HCT116 (cell line): ENCODE data around the gene HHATL. TPM values are rescaled to one million over a fixed set of nuclear protein-coding genes. Genes with fewer than 3 reads are reported as not detected.

Source experiments
- ATAC-seq: fragments of 200-7000 bp; cut with Tn5 transposase; 2 replicates; pipeline ENCODE4 v1.9.1; 2020; ENCODE audit warnings: mild to moderate bottlenecking, moderate library complexity
- BruUV-seq: library from RNA; stranded (reverse); fragments of 400-500 nt; replicated peaks from 2 replicates; lab custom pipeline; 2021; lab: Mats Ljungman, UMichigan
- CTCF ChIA-PET: fragments of 300-600 bp; sonication (Branson Sonifier 250); formaldehyde crosslinking; loops from one replicate; lab custom pipeline; 2021; ENCODE audit warnings: antibody characterized with exemption; lab: Charles Lee
- POLR2A ChIA-PET: fragments of 300-600, 350-600 bp; sonication (Branson Sonifier 250); formaldehyde crosslinking; loops from one replicate; lab custom pipeline; 2021; ENCODE audit warnings: antibody characterized with exemption; lab: Charles Lee
- RAD21 ChIA-PET, 2 experiments: fragments of 300-600 bp; sonication (Branson Sonifier 250); formaldehyde crosslinking; loops; one replicate each; lab custom pipeline; 2023; ENCODE audit warnings: low total read pairs in 2 of 2; ENCODE audit not compliant: uncharacterized antibody in 2 of 2, unreplicated experiment in 2 of 2, low non-redundant PET in 1 of 2; lab: Charles Lee
- DNase-seq: peaks from one replicate; pipeline ENCODE4 v3.0.0-alpha.2; 2010; ENCODE audit warnings: low read depth, low spot score
- H2AFZ ChIP-seq: fragments of 200-600 bp; shearing (Covaris generic), sonication (generic); 2 replicates; pipeline ENCODE4 v1.6.1; 2017; ENCODE audit warnings: low read depth, mixed run types, mixed read lengths, antibody characterized with exemption, low read length; ENCODE audit not compliant: poor library complexity, severe bottlenecking
- H3K27ac ChIP-seq: 2 replicates; pipeline ENCODE4 v1.5.1; 2012; ENCODE audit warnings: low read depth, low read length
- H3K27me3 ChIP-seq: fragments of 200-600 bp; sonication (generic); 2 replicates; pipeline ENCODE4 v1.6.1; 2016; ENCODE audit warnings: mixed run types, low read length, mixed read lengths; ENCODE audit not compliant: insufficient read depth
- H3K36me3 ChIP-seq, 2 experiments: fragments of 200-500 bp in 1 of 2; fragments of 200-600 bp in 1 of 2; sonication (Bioruptor generic) in 1 of 2; sonication (generic) in 1 of 2; 2 replicates each; pipeline versions ENCODE4 v1.5.1 to v1.6.1; 2014 to 2016; ENCODE audit warnings: low read length in 2 of 2, inconsistent platforms in 1 of 2, mixed read lengths in 1 of 2, mixed run types in 1 of 2; ENCODE audit not compliant: insufficient read depth in 2 of 2, control insufficient read depth in 1 of 2
- H3K4me1 ChIP-seq, 2 experiments: fragments of 200-600 bp in 1 of 2; sonication (generic) in 1 of 2; 2 replicates each; pipeline versions ENCODE4 v1.5.1 to v1.6.1; 2012 to 2017; ENCODE audit warnings: low read length in 2 of 2, inconsistent platforms in 1 of 2, mild to moderate bottlenecking in 1 of 2, mixed read lengths in 1 of 2, mixed run types in 1 of 2, moderate library complexity in 1 of 2; ENCODE audit not compliant: insufficient read depth in 2 of 2, control insufficient read depth in 1 of 2
- H3K4me2 ChIP-seq: fragments of 200-600 bp; sonication (generic); 2 replicates; pipeline ENCODE4 v1.6.1; 2017; ENCODE audit warnings: mixed run types, low read length, mixed read lengths
- H3K4me3 ChIP-seq, 2 experiments: fragments of 200-600 bp in 1 of 2; sonication (generic) in 1 of 2; replicated peaks in 1 of 2; 2 replicates each; pipeline ENCODE4 v1.5.1; 2011 to 2016; ENCODE audit warnings: low read length in 2 of 2, control low read depth in 1 of 2, low read depth in 1 of 2, mild to moderate bottlenecking in 1 of 2, mixed read lengths in 1 of 2, mixed run types in 1 of 2
- H3K79me2 ChIP-seq: fragments of 200-600 bp; sonication (generic); 2 replicates; pipeline ENCODE4 v1.6.1; 2017; ENCODE audit warnings: mild to moderate bottlenecking, mixed run types, low read length, moderate library complexity, mixed read lengths; ENCODE audit not compliant: insufficient read depth
- H3K9ac ChIP-seq: fragments of 200-600 bp; sonication (generic); 2 replicates; pipeline ENCODE4 v1.6.1; 2016; ENCODE audit warnings: low read length, mixed read lengths
- H3K9me2 ChIP-seq: fragments of 200-600 bp; sonication (generic), shearing (Covaris generic); 2 replicates; pipeline ENCODE4 v1.6.1; 2017; ENCODE audit warnings: mixed run types, mild to moderate bottlenecking, moderate library complexity; ENCODE audit not compliant: insufficient read depth
- H3K9me3 ChIP-seq, 2 experiments: fragments of 200-500 bp in 1 of 2; fragments of 200-600 bp in 1 of 2; sonication (Bioruptor generic) in 1 of 2; sonication (generic) in 1 of 2; 2 replicates each; pipeline ENCODE4 v1.6.1; 2014 to 2017; ENCODE audit warnings: low read length in 2 of 2, mixed read lengths in 2 of 2, inconsistent platforms in 1 of 2, low read depth in 1 of 2, mild to moderate bottlenecking in 1 of 2, mixed run types in 1 of 2, moderate library complexity in 1 of 2; ENCODE audit not compliant: control insufficient read depth in 1 of 2, insufficient read depth in 1 of 2
- H4K20me1 ChIP-seq: fragments of 200-600 bp; sonication (generic), shearing (Covaris generic); 2 replicates; pipeline ENCODE4 v1.6.1; 2017; ENCODE audit warnings: mixed run types, mild to moderate bottlenecking, moderate library complexity; ENCODE audit not compliant: insufficient read depth
- ATF3 ChIP-seq: IDR thresholded peaks from 2 replicates; pipeline ENCODE4 v1.6.1; 2012
- EGR1 ChIP-seq: IDR thresholded peaks from 2 replicates; pipeline ENCODE4 v1.6.1; 2012; ENCODE audit warnings: low read depth
- POLR2AphosphoS5 ChIP-seq: IDR thresholded peaks from 2 replicates; pipeline ENCODE4 v1.6.1; 2011; ENCODE audit warnings: mild to moderate bottlenecking, low read depth, low read length, moderate library complexity
- RAD21 ChIP-seq: IDR thresholded peaks from 2 replicates; pipeline ENCODE4 v1.6.1; 2012; ENCODE audit warnings: low read depth, mild to moderate bottlenecking
- SP1 ChIP-seq: IDR thresholded peaks from 2 replicates; pipeline ENCODE4 v1.6.1; 2012; ENCODE audit warnings: low read depth
- SRF ChIP-seq: IDR thresholded peaks from 2 replicates; pipeline ENCODE4 v1.6.1; 2012; ENCODE audit warnings: low read depth
- YY1 ChIP-seq: IDR thresholded peaks from 2 replicates; pipeline ENCODE4 v1.6.1; 2011; ENCODE audit warnings: low read length, low read depth, moderate library complexity, mild to moderate bottlenecking; ENCODE audit not compliant: insufficient replicate concordance; ENCODE audit errors: extremely low read depth
- intact Hi-C: fragments of 100-400 bp; cut with micrococcal nuclease; formaldehyde crosslinking; loops from 2 replicates; pipeline ENCODE4 v1.10.0; 2022
- total RNA-seq: library from RNA; stranded (reverse); gene quantifications from one replicate; pipeline ENCODE4 v1.2.1, GENCODE V29; 2021; ENCODE audit not compliant: unreplicated experiment

Gene HHATL
- total RNA-seq, 1 experiment from 2014 or later = 0.52 TPM

- Histone ChIP-seq H3K27me3 (no peaks in the 10 kb centered on the region), H2AFZ (no peak overlapping the region), H3K4me3 (no peak overlapping the region), H3K36me3 (0 out of 4 replicates have a peak, but pooled peaks cover 0 to 3% of the 10 kb centered on the region in 2 experiments), H3K4me2 (no peak overlapping the region), H3K79me2 (no peaks in the 10 kb centered on the region), H3K27ac (no peak overlapping the region), H3K4me1 (no peaks in the 10 kb centered on the region), H4K20me1 (no peaks in the 10 kb centered on the region), H3K9me2 (no peaks in the 10 kb centered on the region), H3K9ac (no peak overlapping the region), H3K9me3 (no peaks in the 10 kb centered on the region)
- no peak for TF ChIP-seq YY1
- ATAC-seq = no peak
- ChIA-PET POLR2A (no interaction called here), RAD21 (no interaction called here), CTCF (no interaction called here)
- no TSS peak for BruUV-seq
- DNase-seq = no peak
- intact Hi-C loops = no loop called here
Measured at GRCh38 chr3:42665050-42665878, 37.3 kb downstream of the HHATL start.

- ATAC-seq = no peak
- Histone ChIP-seq H3K27me3 (no peaks in the 10 kb centered on the region), H3K4me3 (no peak overlapping the region), H3K4me2 (no peak overlapping the region), H4K20me1 (no peaks in the 10 kb centered on the region), H3K79me2 (no peaks in the 10 kb centered on the region), H3K4me1 (no peaks in the 10 kb centered on the region), H3K9me3 (no peaks in the 10 kb centered on the region), H3K9ac (no peak overlapping the region), H3K27ac (no peak overlapping the region), H3K9me2 (no peaks in the 10 kb centered on the region), H2AFZ (no peak overlapping the region), H3K36me3 (0 out of 4 replicates have a peak, but pooled peaks cover 0 to 3% of the 10 kb centered on the region in 2 experiments)
- intact Hi-C loops = no loop called here
- ChIA-PET RAD21 (no interaction called here), CTCF (no interaction called here), POLR2A (no interaction called here)
- no TSS peak for BruUV-seq
- DNase-seq = no peak
- TF ChIP-seq SRF (no peak), POLR2AphosphoS5 (no peak), EGR1 (no peak), SP1 (no peak), ATF3 (no peak), RAD21 (no peak)
- TF ChIP-seq, all 23 proteins: peak for 0
Measured at GRCh38 chr3:42664438-42664803, 38.2 kb downstream of the HHATL start.
